ENCODE data around the gene SIGLEC8.
A peak's percentile ranks its signal among the peaks of the same experiment; 100 is the strongest.

Gene SIGLEC8

GRCh38 chr19:51480590-51480989 is 22.3 kb upstream of the SIGLEC8 start:
- TF ChIP-seq, protein P1, sequence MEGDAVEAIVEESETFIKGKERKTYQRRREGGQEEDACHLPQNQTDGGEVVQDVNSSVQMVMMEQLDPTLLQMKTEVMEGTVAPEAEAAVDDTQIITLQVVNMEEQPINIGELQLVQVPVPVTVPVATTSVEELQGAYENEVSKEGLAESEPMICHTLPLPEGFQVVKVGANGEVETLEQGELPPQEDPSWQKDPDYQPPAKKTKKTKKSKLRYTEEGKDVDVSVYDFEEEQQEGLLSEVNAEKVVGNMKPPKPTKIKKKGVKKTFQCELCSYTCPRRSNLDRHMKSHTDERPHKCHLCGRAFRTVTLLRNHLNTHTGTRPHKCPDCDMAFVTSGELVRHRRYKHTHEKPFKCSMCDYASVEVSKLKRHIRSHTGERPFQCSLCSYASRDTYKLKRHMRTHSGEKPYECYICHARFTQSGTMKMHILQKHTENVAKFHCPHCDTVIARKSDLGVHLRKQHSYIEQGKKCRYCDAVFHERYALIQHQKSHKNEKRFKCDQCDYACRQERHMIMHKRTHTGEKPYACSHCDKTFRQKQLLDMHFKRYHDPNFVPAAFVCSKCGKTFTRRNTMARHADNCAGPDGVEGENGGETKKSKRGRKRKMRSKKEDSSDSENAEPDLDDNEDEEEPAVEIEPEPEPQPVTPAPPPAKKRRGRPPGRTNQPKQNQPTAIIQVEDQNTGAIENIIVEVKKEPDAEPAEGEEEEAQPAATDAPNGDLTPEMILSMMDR (conservative IDR thresholded peaks at IDR 0.05; ENCODE audit: low read depth, low read length): no peak
- DNase-seq (ENCODE audit: low read depth): no peak
- no peak overlapping the region for H3K4me3 ChIP-seq (ENCODE audit: low read length)

DNA sequence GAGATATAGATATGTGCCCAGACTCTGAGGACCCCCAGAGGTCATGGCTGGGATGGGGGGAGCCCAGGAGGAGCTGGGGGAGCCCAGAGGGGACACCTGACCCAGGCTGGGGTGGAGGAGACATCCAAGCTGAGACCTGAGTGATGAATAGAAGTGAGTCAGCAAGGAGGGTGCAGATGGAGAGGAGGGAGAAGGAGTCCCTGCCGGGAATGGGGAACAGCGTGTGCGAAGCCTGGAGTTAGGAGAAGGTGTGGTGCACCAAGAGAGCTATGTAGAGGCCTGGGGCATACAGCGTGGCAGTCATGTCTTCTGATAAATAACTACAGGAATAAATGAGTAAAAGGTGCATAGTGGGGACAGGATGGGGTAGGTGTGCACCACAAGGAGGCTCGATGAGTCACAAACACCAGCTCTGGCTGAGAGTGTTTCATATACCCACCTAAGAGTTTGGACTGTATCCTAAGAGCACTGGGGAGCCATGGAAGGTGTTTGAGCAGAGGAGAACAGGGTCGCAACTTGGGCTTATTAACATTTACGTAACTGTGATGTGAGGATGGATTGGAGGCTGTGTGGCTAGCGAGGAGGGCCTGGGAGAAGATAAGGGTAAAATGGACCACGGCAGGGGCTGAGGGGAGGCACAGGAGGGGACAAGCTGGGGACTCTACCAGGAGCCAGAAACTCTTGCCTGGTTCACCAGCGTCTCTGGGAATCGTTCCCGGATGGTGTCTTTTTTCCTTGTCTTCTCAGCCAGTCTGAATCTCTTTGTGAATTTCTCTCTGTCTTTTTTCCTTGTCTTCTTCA is 21.5 kb upstream of the SIGLEC8 start:
- no peak overlapping the region for H3K4me3 ChIP-seq (ENCODE audit: low read length)
- DNase-seq (ENCODE audit: low read depth): no peak
- TF ChIP-seq, protein P1 (conservative IDR thresholded peaks at IDR 0.05; ENCODE audit: low read depth, low read length): no peak

- TF ChIP-seq, protein P1 (conservative IDR thresholded peaks at IDR 0.05; ENCODE audit: low read depth, low read length): no peak
- no peak within 1 kb of the TSS for H3K4me3 ChIP-seq (ENCODE audit: low read length)
- no peak for DNase-seq (ENCODE audit: low read depth)
These were observed 20.4 kb upstream of the SIGLEC8 start, which contains the start of gene CEACAM18 for GRCh38 chr19:51478381-51479234. TSS of gene CEACAM18 (plus strand) at chr19:51478539.

DNA sequence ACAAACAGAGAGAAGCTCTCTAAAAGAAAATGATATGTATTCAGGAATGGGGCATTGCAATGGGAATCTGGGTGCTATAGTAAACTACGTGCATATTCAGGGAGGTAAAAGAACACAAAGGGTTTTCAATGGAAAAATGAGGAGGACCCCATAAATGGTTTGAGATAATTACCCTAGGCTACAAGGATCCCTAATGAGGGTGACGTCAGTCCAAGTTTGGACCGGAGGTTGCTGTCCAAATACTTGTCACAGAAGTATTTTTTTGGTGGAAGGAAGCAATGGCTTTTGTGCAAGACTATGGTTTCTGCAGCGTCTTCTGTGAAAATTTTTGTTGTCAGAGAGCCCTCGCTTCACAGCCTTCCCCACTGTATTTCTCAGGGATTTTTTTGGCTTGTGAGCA is 19.1 kb upstream of the SIGLEC8 start:
- H3K4me3 ChIP-seq (ENCODE audit: low read length): no peak overlapping the region
- TF ChIP-seq, protein P1 (conservative IDR thresholded peaks at IDR 0.05; ENCODE audit: low read depth, low read length): no peak
- no peak for DNase-seq (ENCODE audit: low read depth)

GRCh38 chr19:51476164-51476563 is 17.9 kb upstream of the SIGLEC8 start:
- TF ChIP-seq, protein P1 (conservative IDR thresholded peaks at IDR 0.05; ENCODE audit: low read depth, low read length): no peak
- DNase-seq (ENCODE audit: low read depth): no peak

DNA sequence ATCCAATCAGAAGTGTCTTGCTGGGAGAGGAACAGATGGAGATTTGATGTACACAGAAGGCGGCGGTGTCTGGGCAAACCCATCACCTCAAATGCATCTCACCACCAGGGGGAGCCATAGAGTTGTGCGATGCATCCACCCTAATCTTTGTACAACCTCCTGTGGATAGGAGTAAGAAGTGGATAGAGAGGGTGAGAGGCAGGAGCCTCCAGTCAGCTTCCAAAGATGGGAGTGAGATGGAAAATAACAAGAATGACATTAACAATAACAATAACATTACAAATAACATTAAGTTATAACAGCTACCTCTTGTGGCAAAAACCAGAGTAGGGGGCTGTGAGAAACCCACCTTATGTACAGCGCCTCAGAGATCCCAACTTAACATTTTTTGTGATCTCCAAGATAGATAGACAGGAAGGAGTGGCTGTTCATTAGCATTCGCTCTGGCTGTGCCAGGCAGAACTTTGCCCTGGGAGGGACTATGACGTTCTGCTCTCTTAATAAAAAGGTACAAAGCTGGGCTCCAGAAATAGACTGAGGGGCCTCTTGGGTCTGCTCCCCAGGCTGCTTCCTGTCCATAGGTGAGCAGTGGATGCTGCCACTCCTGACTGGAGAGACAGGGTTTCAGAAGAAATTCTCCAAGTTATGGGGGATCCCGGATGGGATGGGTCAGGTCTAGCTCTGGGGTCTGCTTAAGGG is 14.9 kb upstream of the SIGLEC8 start:
- TF ChIP-seq, protein P1 (conservative IDR thresholded peaks at IDR 0.05; ENCODE audit: low read depth, low read length): peak; percentile 71
- H3K4me3 ChIP-seq (ENCODE audit: low read length): no peak overlapping the region
- DNase-seq (ENCODE audit: low read depth): peak; percentile 4

More at GRCh38 chr19:51476164-51476563, 17.9 kb upstream of the SIGLEC8 start:
- H3K4me3 ChIP-seq (ENCODE audit: low read length): no peak overlapping the region
